Epithelial cell of prostate (primary cell): ENCODE results near the gene GPANK1.

Experiments
- DNase-seq: peaks from one replicate; pipeline ENCODE4 v3.0.0-alpha.2; 2011; ENCODE audit warnings: low read depth, low spot score
- H3K27ac ChIP-seq: fragments of 450-650 bp; 2 replicates; pipeline ENCODE4 v1.5.1; 2017; ENCODE audit warnings: mild to moderate bottlenecking

Gene GPANK1

GRCh38 chr6:31621991-31622390 lies 42.8 kb downstream of the GPANK1 start:
- H3K27ac ChIP-seq, result peak overlapping the region; percentile 91
- no peak for DNase-seq

- DNase-seq, result no peak
- peak overlapping the region; percentile 91 for H3K27ac ChIP-seq
These were observed 43.4 kb downstream of the GPANK1 start for GRCh38 chr6:31621320-31621939.

- DNase-seq, result no peak
- peak within 1 kb of the TSS; percentile 91 for H3K27ac ChIP-seq
These were observed 44.0 kb downstream of the GPANK1 start, which contains the start of gene PRRC2A for GRCh38 chr6:31620586-31621319. PRRC2A (plus strand) TSS chr6:31620715; CDS start chr6:31622790, 2,075 bp downstream.

- DNase-seq, result peak; percentile 93
- peak overlapping the region; percentile 91 for H3K27ac ChIP-seq
These were observed 44.8 kb downstream of the GPANK1 start for GRCh38 chr6:31619805-31620585.

GRCh38 chr6:31617010-31617409 lies 47.8 kb downstream of the GPANK1 start:
- DNase-seq, result no peak
- H3K27ac ChIP-seq, result no peak overlapping the region

GRCh38 chr6:31615748-31616147 lies 49.0 kb downstream of the GPANK1 start:
- no peak overlapping the region for H3K27ac ChIP-seq

GRCh38 chr6:31614684-31615578 lies 49.9 kb downstream of the GPANK1 start, which contains the start of gene AIF1:
AIF1 (plus strand) TSS chr6:31615234; CDS start chr6:31615330, 96 bp downstream.
- DNase-seq, result no peak
- H3K27ac ChIP-seq, result no peak within 1 kb of the TSS

More at GRCh38 chr6:31615748-31616147, 49.0 kb downstream of the GPANK1 start:
- no peak for DNase-seq

- no peak overlapping the region for H3K27ac ChIP-seq
- DNase-seq, result no peak
These were observed 50.6 kb downstream of the GPANK1 start for GRCh38 chr6:31614075-31614619.
